ENCODE results near the gene SREBF2.

DNA sequence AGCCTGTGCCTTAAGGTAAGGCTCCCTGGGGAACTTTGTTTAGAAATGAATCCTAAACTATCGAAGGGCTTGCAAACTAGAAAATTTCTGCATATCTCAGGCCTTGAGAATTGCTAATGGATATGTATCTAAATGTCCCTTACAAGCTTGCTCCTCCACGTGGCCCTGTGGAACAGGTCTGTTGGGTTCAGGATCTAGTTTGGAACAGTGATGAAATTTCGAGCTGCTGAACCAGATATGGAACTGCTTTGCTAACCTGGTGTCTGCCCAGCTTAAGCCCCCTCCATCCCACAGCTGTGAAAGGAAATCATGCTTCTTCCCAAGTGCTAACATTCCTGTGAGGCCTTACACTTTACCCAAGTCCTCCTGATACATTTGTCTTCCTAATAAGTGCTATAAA is 11.6 kb downstream of the SREBF2 start:
- no peak for TF ChIP-seq CTCF (IDR thresholded peaks at IDR 0.05; ENCODE audit: poor library complexity, severe bottlenecking)
- no peak for TF ChIP-seq POLR2AphosphoS5 (IDR thresholded peaks at IDR 0.05)
